Colonic mucosa (tissue), 4 donors: Measurements from ENCODE around the gene PRKCG. TPM values are rescaled to one million over a fixed set of nuclear protein-coding genes. Genes with fewer than 3 reads are reported as not detected.
"Not testable (repeated sequence)": the region's sequence is repeated elsewhere in the genome, so short reads cannot be mapped to it uniquely, and the experiment has no call there.

ENCODE experiments used
- DNase-seq: peaks from one replicate; pipeline ENCODE4 v3.0.0-alpha.2; 2020
- H3K27ac ChIP-seq: fragments of 200-600 bp; one replicate; pipeline ENCODE4 v1.8.0; 2021
- H3K27me3 ChIP-seq: fragments of 200-600 bp; one replicate; pipeline ENCODE4 v1.8.0; 2021
- H3K36me3 ChIP-seq: fragments of 200-600 bp; one replicate; pipeline ENCODE4 v1.8.0; 2021
- H3K4me1 ChIP-seq: fragments of 200-600 bp; one replicate; pipeline ENCODE4 v1.8.0; 2021; ENCODE audit warnings: mild to moderate bottlenecking
- H3K4me3 ChIP-seq: fragments of 200-600 bp; one replicate; pipeline ENCODE4 v1.8.0; 2021
- H3K9ac ChIP-seq, 2 donors: one replicate each; pipeline ENCODE4 v1.7.0; 2013; ENCODE audit warnings: control low read depth in 2 of 2, low read depth in 2 of 2, low read length in 2 of 2
- H3K9me3 ChIP-seq: fragments of 200-600 bp; one replicate; pipeline ENCODE4 v1.8.0; 2021
- CTCF ChIP-seq: fragments of 200-600 bp; IDR thresholded peaks from one replicate; pipeline ENCODE4 v1.8.0; 2022; ENCODE audit warnings: antibody characterized with exemption, mild to moderate bottlenecking
- intact Hi-C: fragments of 100-400 bp; cut with DNase I; formaldehyde crosslinking; loops from one replicate; pipeline ENCODE4 v1.14.1; 2022
- total RNA-seq, 2 donors: library from RNA; stranded (reverse); fragmentation: NEBNext Ultra II Directional in 1 of 2; extraction: Animal tissue kit (Norgen Biotek cat#: 25700) in 1 of 2; gene quantifications; one replicate each; pipeline ENCODE4 v1.2.1, GENCODE V29; 2021
- donor health status: healthy.
- donor health status: DM: no; HTN: no; CAD: no.
- donor health status: DM: no; HTN: no; CAD: no.

PRKCG gene
- total RNA-seq, 2 donors from 2014 or later = 0.08 to 0.22 TPM

DNA sequence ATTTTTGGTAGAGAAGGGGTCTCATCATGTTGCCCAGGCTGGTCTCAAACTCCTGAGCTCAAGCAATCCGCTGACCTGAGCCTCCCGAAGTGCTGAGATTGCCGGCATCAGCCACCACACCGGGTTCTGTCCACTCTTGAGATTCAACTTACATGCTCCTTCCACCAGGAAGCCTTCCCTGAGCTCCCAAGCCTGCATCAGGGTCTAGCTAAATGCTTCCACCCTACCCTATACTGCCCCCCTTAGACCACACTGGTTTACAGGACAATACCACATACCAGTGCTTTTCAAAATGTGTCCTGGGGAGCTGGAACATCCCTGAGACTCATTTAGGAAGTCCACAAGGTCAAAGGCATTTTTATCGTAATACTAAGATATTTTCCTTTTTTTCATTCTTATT, 65.6 kb downstream of the PRKCG start:
- Histone ChIP-seq H3K9ac (no peak overlapping the region), H3K9me3 (no peaks in the 10 kb centered on the region), H3K27ac (no peak overlapping the region), H3K27me3 (peaks cover 5% of the 10 kb centered on the region), H3K4me3 (no peak overlapping the region), H3K4me1 (no peaks in the 10 kb centered on the region), H3K36me3 (no peaks in the 10 kb centered on the region)
- DNase-seq = no peak
- no peak for TF ChIP-seq CTCF
- intact Hi-C loops = no loop called here

DNA sequence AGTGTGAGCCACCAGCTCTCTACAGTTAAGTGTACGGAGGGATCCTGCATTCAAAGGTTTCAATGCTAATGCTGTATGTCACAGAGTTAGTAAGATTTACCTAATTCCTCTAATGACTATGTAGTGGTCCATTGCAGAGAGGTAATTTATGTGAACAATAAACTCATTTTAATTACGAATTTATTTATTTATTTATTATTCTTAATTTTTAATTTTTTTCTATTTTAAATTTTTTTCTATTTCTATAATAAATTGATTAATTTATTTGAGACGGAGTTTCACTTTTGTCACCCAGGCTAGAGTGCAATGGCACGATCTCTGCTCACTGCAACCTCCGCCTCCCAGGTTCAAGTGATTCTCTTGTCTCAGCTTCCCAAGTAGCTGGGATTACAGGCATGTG, 66.6 kb downstream of the PRKCG start:
- H3K9ac ChIP-seq, H3K36me3 ChIP-seq, H3K27me3 ChIP-seq: not testable (repeated sequence)

GRCh38 chr19:53951436-53951835, 69.4 kb downstream of the PRKCG start:
- Histone ChIP-seq H3K9ac (no peak overlapping the region), H3K27me3 (no peaks in the 10 kb centered on the region), H3K4me1 (no peaks in the 10 kb centered on the region), H3K36me3 (no peaks in the 10 kb centered on the region), H3K27ac (no peak overlapping the region), H3K9me3 (no peaks in the 10 kb centered on the region), H3K4me3 (no peak overlapping the region)
- intact Hi-C loops = no loop called here
- no peak for DNase-seq
- no peak for TF ChIP-seq CTCF

More for the DNA sequence above, 66.6 kb downstream of the PRKCG start:
- H3K4me3 ChIP-seq, DNase-seq, H3K4me1 ChIP-seq, H3K9me3 ChIP-seq, intact Hi-C loops, H3K27ac ChIP-seq: not testable (repeated sequence)

DNA sequence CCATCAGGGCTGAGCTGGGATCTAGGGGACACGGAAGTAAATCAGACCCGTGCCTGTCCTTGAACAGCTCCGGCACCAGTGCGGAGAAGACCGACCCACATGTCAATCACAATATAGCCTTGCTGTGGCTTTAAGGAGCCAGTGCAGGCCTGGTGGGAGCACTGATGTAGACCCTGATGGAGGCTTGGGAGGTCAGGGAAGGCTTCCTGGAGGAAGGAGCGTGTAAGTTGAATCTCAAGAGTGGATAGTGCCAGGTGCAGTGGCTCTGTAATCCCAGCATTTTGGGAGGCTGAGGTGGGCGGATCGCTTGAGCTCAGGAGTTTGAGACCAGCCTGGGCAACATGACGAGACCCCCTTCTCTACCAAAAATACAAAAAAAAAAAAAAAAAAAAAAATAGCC, 70.0 kb downstream of the PRKCG start:
- DNase-seq = no peak
- intact Hi-C loops = no loop called here
- TF ChIP-seq CTCF = no peak
- Histone ChIP-seq H3K27ac (no peak overlapping the region), H3K4me1 (no peaks in the 10 kb centered on the region), H3K27me3 (no peaks in the 10 kb centered on the region), H3K9ac (no peak overlapping the region), H3K36me3 (no peaks in the 10 kb centered on the region), H3K4me3 (no peak overlapping the region), H3K9me3 (no peaks in the 10 kb centered on the region)

- intact Hi-C loops = no loop called here
- H3K36me3 ChIP-seq = no peaks in the 10 kb centered on the region
- no peaks in the 10 kb centered on the region for H3K9me3 ChIP-seq
- H3K27ac ChIP-seq = no peak overlapping the region
- no peak overlapping the region for H3K4me3 ChIP-seq
- H3K9ac ChIP-seq = no peak overlapping the region
- no peaks in the 10 kb centered on the region for H3K4me1 ChIP-seq
- DNase-seq = no peak
- no peak for TF ChIP-seq CTCF
- peaks cover 6% of the 10 kb centered on the region for H3K27me3 ChIP-seq
Measured at GRCh38 chr19:53953383-53953782, 71.4 kb downstream of the PRKCG start.

Other genes with a start within 250 kb of the PRKCG start
- gene NLRP12, start 57.9 kb upstream of the PRKCG start, total RNA-seq = under 1 TPM in 1 of 2 donors, not detected in 1; 0.11 TPM
- 100 to 1,000 TPM in 1 of 2 donors, 10 to 100 TPM in 1; 80.5 to 110 TPM for gene MYADM, start 14.3 kb upstream of the PRKCG start, total RNA-seq
- gene CACNG7, start 27.1 kb downstream of the PRKCG start, total RNA-seq = under 1 TPM in 1 of 2 donors, not detected in 1; 0.16 TPM
- under 1 TPM; 0.02 to 0.03 TPM for gene CACNG8, start 80.7 kb downstream of the PRKCG start, total RNA-seq
- gene CACNG6, start 109.4 kb downstream of the PRKCG start, total RNA-seq = not detected
- not detected for gene VSTM1, start 181.7 kb downstream of the PRKCG start, total RNA-seq
- not detected for gene TARM1, start 199.2 kb downstream of the PRKCG start, total RNA-seq
- gene OSCAR, start 218.6 kb downstream of the PRKCG start, total RNA-seq = 1 to 10 TPM in 1 of 2 donors, under 1 TPM in 1; 0.57 to 1.6 TPM
- 100 to 1,000 TPM; 138 to 188 TPM for gene NDUFA3, start 220.7 kb downstream of the PRKCG start, total RNA-seq
- 10 to 100 TPM; 15.9 to 17.2 TPM for gene TFPT, start 233.5 kb downstream of the PRKCG start, total RNA-seq
- 10 to 100 TPM; 39.5 to 65.6 TPM for gene PRPF31, start 233.6 kb downstream of the PRKCG start, total RNA-seq